Epidermal melanocyte (primary cell): Measurements from ENCODE around the gene SCARB1.
A peak's percentile ranks its signal among the peaks of the same experiment; 100 is the strongest.

Experiments
- DNase-seq: peaks from one replicate; pipeline ENCODE4 v3.0.0; 2011; ENCODE audit warnings: low spot score; ENCODE audit not compliant: insufficient read length

The SCARB1 gene

GRCh38 chr12:124865728-124866127 lies 2.1 kb upstream of the SCARB1 start:
- DNase-seq = no peak

GRCh38 chr12:124864326-124864752 lies 675 bp upstream of the SCARB1 start:
- DNase-seq = no peak

- DNase-seq = no peak
These were observed 772 bp downstream of the SCARB1 start for GRCh38 chr12:124862768-124863415.

DNA sequence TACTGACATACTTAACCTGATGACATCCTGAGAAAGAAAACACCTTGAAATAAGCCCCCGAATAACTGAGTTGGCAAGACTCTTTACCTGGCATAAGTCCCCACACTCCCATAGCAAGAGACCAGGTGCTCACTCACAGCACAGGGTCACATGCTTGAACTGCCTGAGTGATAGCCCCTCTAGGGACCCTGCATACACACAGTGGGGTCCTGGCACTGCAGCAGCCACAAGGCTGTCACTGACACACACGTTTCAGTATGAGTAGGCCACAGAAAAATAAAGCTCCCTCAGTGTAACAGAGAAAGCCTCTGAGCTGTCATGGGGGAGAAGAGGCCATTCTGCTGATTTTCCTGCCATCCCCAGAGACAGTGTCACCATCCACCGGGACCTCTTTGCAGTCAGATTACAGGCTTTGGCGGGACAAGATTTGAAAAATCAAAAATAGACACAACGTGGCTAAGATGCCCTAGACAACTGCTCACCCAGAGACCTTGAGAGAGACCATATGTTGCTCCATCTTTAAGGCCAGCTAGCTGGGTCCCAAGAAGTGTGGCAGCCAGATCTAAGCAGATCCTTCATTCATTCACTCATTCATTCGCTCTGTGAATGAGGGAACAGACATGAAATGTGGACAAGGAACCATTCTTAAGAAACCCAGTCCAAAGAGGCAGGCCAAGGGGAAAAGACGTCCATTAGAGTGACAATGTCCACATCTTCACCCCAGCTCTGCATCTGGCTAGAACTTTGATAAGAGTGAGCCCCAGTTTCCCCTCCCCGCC lies 1.6 kb downstream of the SCARB1 start:
- no peak for DNase-seq

GRCh38 chr12:124861492-124861891 lies 2.2 kb downstream of the SCARB1 start:
- DNase-seq = peak; percentile 82

- DNase-seq = no peak
These were observed 5.7 kb downstream of the SCARB1 start for GRCh38 chr12:124857921-124858461.

GRCh38 chr12:124856842-124857178 lies 6.9 kb downstream of the SCARB1 start:
- no peak for DNase-seq

DNA sequence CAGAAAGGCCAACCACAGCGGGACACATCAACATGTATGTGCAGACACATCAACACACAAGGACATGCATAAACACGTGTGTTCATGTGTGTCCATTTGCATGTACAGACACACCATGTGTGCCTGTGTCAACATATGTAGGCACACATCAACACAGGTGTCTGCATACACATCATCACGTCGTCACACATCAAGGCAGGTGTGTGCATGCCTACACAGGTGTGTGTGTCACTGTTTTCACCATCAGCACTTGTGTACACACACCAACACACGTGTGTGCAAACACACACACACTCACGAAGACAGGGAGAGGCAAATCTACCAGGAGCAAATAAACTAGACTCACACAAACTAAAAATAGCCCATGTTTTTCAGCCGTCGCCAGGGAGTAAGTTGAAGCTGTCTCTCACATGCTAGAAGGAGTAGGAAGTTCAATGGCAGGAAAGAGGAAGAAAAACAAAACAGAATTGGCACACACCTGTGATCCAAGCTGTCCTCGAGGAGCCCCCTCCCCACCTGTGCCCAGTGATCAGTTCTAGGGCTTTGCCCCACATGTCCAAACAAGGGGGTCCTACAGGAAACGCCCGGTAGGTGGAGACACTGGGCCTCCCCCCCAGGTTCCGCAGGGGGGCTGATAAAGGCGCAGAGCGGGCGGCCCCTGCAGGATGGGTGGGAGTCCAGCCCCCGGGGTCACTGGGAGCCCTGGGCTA lies 7.4 kb downstream of the SCARB1 start:
- no peak for DNase-seq

DNA sequence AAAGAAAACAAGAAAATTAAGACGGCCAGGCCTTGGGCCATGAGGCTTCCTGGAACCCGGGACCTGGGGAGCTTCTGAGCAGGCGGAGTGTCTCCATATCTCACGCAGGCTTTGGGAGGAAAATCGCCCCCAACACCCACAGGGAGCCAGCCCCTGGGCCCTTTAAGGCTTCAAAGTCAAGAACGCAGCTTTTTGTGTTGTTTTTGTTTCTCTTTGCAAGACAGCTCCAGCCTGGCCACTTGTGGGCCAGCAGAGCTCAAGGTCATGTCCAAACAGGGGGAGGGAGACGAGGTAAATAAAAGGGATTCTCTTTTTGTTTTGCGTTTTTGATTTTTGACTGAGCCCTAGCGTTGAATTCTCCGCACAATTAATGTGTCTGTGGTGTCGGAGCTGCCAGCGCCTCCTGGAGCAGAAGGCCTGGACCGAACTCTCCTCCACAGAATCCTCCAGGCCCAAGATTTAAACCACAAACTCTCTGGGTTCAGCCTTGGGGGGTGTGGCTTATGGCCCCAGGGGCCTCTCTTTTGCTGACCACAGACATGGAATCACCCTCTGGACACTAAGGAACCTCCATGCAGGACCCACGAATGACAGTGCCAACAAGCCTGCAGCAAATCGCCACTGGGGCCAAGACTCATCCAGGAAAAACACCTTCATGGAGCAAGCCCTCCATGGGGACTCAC lies 8.2 kb downstream of the SCARB1 start:
- no peak for DNase-seq

GRCh38 chr12:124854637-124855184 lies 9.0 kb downstream of the SCARB1 start:
- DNase-seq = no peak

- DNase-seq = no peak
These were observed 9.7 kb downstream of the SCARB1 start for GRCh38 chr12:124853781-124854636.

- DNase-seq = peak; percentile 56
These were observed 10.7 kb downstream of the SCARB1 start for GRCh38 chr12:124852911-124853427.

DNA sequence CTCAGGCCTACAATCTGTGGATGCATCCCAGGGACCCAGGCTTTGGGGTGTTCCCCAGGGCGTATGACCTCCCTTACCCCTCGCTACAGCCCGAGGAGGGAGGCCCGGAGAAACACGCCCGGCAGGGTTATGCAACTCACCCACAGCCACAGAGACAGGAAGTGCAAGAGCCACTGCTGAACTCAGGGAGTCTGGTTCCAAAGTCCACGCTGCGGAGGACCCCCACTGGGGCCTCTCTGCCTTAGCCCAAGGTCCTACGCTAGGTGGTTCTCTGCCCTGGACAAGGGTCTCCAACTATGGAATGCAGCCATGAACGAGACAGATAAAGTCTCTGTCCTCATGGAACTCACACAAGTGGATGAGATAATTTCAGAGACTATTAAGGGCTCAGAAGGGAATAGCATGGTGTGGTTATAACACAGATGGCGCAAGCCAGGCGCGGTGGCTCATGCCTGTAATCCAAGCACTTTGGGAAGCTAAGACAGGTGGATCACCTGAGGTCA lies 11.3 kb downstream of the SCARB1 start:
- DNase-seq = no peak

DNA sequence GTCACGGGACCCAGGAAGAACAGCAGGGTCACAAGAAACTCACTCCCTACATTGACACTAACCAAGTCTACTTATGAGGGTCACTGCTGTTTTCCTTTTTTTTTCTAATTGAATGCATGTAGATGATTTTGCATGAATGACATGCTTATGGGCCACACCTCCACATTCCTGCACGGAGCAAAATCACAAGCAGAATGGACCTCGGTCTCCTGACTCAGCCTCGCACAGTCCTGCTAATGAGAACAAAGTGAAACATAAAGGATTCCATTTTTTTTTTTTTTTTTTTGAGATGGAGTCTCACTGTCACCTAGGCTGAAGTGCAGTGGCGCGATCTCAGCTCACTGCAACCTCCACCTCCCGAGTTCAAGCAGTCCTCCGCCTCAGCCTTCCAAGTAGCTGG lies 12.3 kb downstream of the SCARB1 start:
- DNase-seq = no peak

GRCh38 chr12:124849382-124849781 lies 14.3 kb downstream of the SCARB1 start:
- DNase-seq = no peak

- peak; percentile 63 for DNase-seq
These were observed 14.9 kb downstream of the SCARB1 start for GRCh38 chr12:124848621-124849380.

GRCh38 chr12:124847113-124848074 lies 16.3 kb downstream of the SCARB1 start:
- peak; percentile 86 for DNase-seq
